Upper lobe of left lung (tissue), 4 donors: ENCODE data around the gene DNAH10.

Source experiments
- CTCF ChIP-seq, 6 experiments: fragments of 450-650 bp in 4 of 6; fragments of 200-600 bp in 2 of 6; sonication (generic) in 2 of 6; IDR thresholded peaks; one replicate each; pipeline ENCODE4 v1.5.1; 2016 to 2019; ENCODE audit warnings: antibody characterized with exemption in 6 of 6
- POLR2AphosphoS5 ChIP-seq, 2 donors: sonication (generic); formaldehyde crosslinking; IDR thresholded peaks; one replicate each; pipeline ENCODE4 v1.5.1; 2017; ENCODE audit warnings: antibody characterized with exemption in 2 of 2

GRCh38 chr12:123854918-123855317, 92.8 kb downstream of the DNAH10 start:
- no peak for TF ChIP-seq CTCF (IDR thresholded peaks at IDR 0.05)
- no peak for TF ChIP-seq POLR2AphosphoS5 (IDR thresholded peaks at IDR 0.05)
